BLaER1 (cell line): ENCODE data around the gene STK24.

Source experiments
- H3K27ac ChIP-seq: shearing (Covaris generic); formaldehyde crosslinking; 2 replicates; pipeline ENCODE4 v1.8.1; 2022
- H3K27me3 ChIP-seq: shearing (Covaris generic); formaldehyde crosslinking; 2 replicates; pipeline ENCODE4 v1.8.1; 2022
- H3K36me3 ChIP-seq: shearing (Covaris generic); formaldehyde crosslinking; 2 replicates; pipeline ENCODE4 v1.8.1; 2022
- H3K4me1 ChIP-seq: shearing (Covaris generic); formaldehyde crosslinking; 2 replicates; pipeline ENCODE4 v1.8.1; 2022
- H3K4me2 ChIP-seq: shearing (Covaris generic); formaldehyde crosslinking; 2 replicates; pipeline ENCODE4 v1.8.1; 2022
- H3K4me3 ChIP-seq: shearing (Covaris generic); formaldehyde crosslinking; 2 replicates; pipeline ENCODE4 v1.8.1; 2022
- H3K9ac ChIP-seq: shearing (Covaris generic); formaldehyde crosslinking; 2 replicates; pipeline ENCODE4 v1.8.1; 2022
- H3K9me3 ChIP-seq: shearing (Covaris generic); formaldehyde crosslinking; 2 replicates; pipeline ENCODE4 v1.8.1; 2022
- H4K20me1 ChIP-seq: shearing (Covaris generic); formaldehyde crosslinking; 2 replicates; pipeline ENCODE4 v1.8.1; 2022
- Cebpa-rat ChIP-seq: shearing (Covaris generic); IDR thresholded peaks from 2 replicates; pipeline ENCODE4 v1.8.1; 2022

The STK24 gene

DNA sequence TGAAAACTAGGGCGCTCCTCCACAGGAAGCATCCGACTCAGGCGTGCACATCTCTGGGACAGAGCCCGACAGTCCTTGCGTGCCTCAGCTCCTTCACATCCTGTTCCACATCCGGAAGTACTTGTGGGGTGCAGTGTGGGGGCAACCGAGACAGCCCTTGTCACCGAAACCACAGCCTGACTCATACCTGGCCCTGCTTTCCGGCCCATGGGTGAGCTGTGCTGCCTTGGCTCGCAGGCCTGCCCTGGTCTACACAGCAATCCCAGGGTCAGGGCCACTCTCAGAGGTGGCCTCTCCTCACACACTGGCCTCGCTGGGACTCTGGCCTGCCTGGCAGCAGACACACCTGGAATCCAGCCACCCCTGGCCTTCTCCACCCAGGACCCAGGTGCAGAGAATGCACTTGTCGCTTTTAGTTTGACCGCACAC lies 100.4 kb downstream of the STK24 start:
- peaks cover 56% of the 10 kb centered on the region for H3K36me3 ChIP-seq
- H4K20me1 ChIP-seq = peaks cover 87% of the 10 kb centered on the region
- peak overlapping the region; percentile 20; the same call in 1 of the 2 replicates for H3K27ac ChIP-seq
- peaks cover 14% of the 10 kb centered on the region for H3K9me3 ChIP-seq
- H3K27me3 ChIP-seq = no peaks in the 10 kb centered on the region
- H3K4me2 ChIP-seq = peak overlapping the region; percentile 81
- H3K4me3 ChIP-seq = no peak overlapping the region
- peaks cover 32% of the 10 kb centered on the region for H3K4me1 ChIP-seq
- no peak for TF ChIP-seq Cebpa-rat
- no peak overlapping the region for H3K9ac ChIP-seq

DNA sequence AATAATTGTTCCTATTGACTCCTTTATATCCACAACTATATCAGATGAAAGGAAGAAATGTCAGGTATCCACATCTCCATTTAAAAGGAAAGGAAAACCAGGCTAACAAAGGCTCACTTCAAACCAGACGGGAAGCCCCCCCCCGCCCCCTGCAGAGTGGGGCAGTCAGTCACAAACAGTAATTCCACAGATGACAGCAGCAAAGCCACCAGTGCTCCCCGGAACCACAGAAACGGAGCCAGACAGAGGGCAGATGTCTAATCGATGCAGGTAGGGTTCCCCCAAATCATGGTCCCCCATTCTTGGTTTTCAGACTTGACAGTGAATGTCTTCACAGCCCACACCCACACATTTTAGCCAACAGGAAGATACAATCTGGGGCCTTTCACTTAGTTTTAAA lies 100.8 kb downstream of the STK24 start:
- H4K20me1 ChIP-seq = peaks cover 87% of the 10 kb centered on the region
- no peak overlapping the region for H3K9ac ChIP-seq
- H3K4me3 ChIP-seq = no peak overlapping the region
- H3K4me2 ChIP-seq = peak overlapping the region; percentile 81
- no peaks in the 10 kb centered on the region for H3K27me3 ChIP-seq
- no peak for TF ChIP-seq Cebpa-rat
- H3K9me3 ChIP-seq = peaks cover 14% of the 10 kb centered on the region
- H3K4me1 ChIP-seq = peaks cover 32% of the 10 kb centered on the region
- 0 out of 2 replicates have a peak overlapping the region, but pooled peaks have one; percentile 20 for H3K27ac ChIP-seq
- peaks cover 56% of the 10 kb centered on the region for H3K36me3 ChIP-seq

- Histone ChIP-seq H3K4me1 (peaks cover 32% of the 10 kb centered on the region), H4K20me1 (peaks cover 87% of the 10 kb centered on the region), H3K4me3 (no peak overlapping the region), H3K36me3 (peaks cover 56% of the 10 kb centered on the region), H3K9me3 (peaks cover 14% of the 10 kb centered on the region), H3K4me2 (no peak overlapping the region), H3K9ac (no peak overlapping the region), H3K27me3 (no peaks in the 10 kb centered on the region), H3K27ac (no peak overlapping the region)
- no peak for TF ChIP-seq Cebpa-rat
These were observed 101.4 kb downstream of the STK24 start for GRCh38 chr13:98475522-98475921.

DNA sequence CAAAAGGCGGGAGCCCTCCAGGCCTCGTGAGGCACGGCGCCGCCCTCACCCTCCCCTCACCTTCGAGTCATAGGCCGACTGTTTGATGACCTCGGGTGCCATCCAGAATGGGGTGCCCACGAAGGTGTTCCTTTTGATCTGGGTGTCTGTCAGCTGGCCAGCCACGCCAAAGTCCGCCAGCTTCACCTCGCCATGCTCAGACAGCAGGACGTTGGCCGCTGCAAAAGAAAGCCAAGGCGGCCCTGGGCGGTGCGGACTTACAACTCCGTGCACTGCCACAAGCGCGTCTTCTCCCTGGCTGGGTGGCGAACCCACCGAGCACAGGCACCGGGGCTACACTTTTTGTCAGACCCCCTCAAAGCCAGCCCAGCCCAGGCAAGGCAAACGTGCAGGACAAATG lies 102.1 kb downstream of the STK24 start:
- no peak overlapping the region for H3K27ac ChIP-seq
- no peak overlapping the region for H3K4me3 ChIP-seq
- no peak for TF ChIP-seq Cebpa-rat
- no peak overlapping the region for H3K9ac ChIP-seq
- no peaks in the 10 kb centered on the region for H3K27me3 ChIP-seq
- peaks cover 64% of the 10 kb centered on the region for H3K36me3 ChIP-seq
- peaks cover 87% of the 10 kb centered on the region for H4K20me1 ChIP-seq
- H3K9me3 ChIP-seq = peaks cover 14% of the 10 kb centered on the region
- H3K4me2 ChIP-seq = no peak overlapping the region
- H3K4me1 ChIP-seq = peaks cover 32% of the 10 kb centered on the region

- peaks cover 14% of the 10 kb centered on the region for H3K9me3 ChIP-seq
- H4K20me1 ChIP-seq = peaks cover 87% of the 10 kb centered on the region
- TF ChIP-seq Cebpa-rat = no peak
- peaks cover 32% of the 10 kb centered on the region for H3K4me1 ChIP-seq
- no peak overlapping the region for H3K4me2 ChIP-seq
- H3K27me3 ChIP-seq = no peaks in the 10 kb centered on the region
- no peak overlapping the region for H3K9ac ChIP-seq
- H3K4me3 ChIP-seq = no peak overlapping the region
- no peak overlapping the region for H3K27ac ChIP-seq
- H3K36me3 ChIP-seq = peaks cover 68% of the 10 kb centered on the region
These were observed 102.6 kb downstream of the STK24 start for GRCh38 chr13:98474292-98474691.

DNA sequence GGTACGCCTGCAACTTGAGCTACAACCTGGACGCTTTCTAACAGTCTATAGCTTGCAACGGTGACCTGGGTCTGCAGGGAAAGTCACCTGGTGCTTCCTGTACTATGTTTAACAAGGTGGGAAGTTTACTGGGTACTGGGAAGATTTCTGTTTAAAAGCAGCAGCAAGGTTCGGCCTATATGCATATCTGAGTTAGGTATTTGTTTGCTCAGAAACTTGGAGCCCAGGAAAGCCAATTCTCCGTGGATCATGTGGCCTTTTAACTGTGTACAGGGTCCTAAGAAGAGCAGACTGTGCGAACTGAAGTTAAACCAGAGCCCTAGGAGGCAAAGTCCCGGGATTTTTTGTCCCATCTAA lies 103.1 kb downstream of the STK24 start:
- peaks cover 87% of the 10 kb centered on the region for H4K20me1 ChIP-seq
- no peaks in the 10 kb centered on the region for H3K27me3 ChIP-seq
- peaks cover 29% of the 10 kb centered on the region for H3K4me1 ChIP-seq
- no peak overlapping the region for H3K4me3 ChIP-seq
- H3K36me3 ChIP-seq = peaks cover 74% of the 10 kb centered on the region
- no peak overlapping the region for H3K9ac ChIP-seq
- no peak overlapping the region for H3K27ac ChIP-seq
- H3K9me3 ChIP-seq = peaks cover 14% of the 10 kb centered on the region
- H3K4me2 ChIP-seq = no peak overlapping the region
- no peak for TF ChIP-seq Cebpa-rat

GRCh38 chr13:98473135-98473787 lies 103.6 kb downstream of the STK24 start:
- H3K4me2 ChIP-seq = no peak overlapping the region
- peaks cover 14% of the 10 kb centered on the region for H3K9me3 ChIP-seq
- peaks cover 87% of the 10 kb centered on the region for H4K20me1 ChIP-seq
- no peaks in the 10 kb centered on the region for H3K27me3 ChIP-seq
- H3K27ac ChIP-seq = no peak overlapping the region
- peaks cover 24% of the 10 kb centered on the region for H3K4me1 ChIP-seq
- no peak overlapping the region for H3K9ac ChIP-seq
- H3K4me3 ChIP-seq = no peak overlapping the region
- peaks cover 79% of the 10 kb centered on the region for H3K36me3 ChIP-seq
- no peak for TF ChIP-seq Cebpa-rat

DNA sequence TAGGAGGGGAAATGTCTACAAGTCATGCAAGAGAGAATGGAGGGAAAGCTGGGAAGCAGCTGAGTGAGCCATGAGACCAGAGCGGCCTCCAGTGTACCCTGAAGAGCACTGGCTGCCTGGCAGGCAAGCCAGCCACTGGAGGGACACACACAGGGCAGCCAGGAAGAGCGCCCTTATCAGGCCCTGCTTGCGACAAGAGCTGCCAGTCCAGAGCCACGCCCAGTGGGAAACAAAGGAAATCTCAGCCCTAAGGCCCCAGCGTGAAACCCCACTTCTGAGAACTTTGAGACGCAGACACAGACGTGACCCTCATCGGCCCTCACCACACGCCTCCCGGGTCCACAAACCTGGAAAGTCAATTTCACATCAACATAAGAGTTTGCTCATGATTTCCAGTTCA lies 105.0 kb downstream of the STK24 start:
- Histone ChIP-seq H4K20me1 (peaks cover 87% of the 10 kb centered on the region), H3K4me3 (no peak overlapping the region)

GRCh38 chr13:98470920-98471319 lies 106.0 kb downstream of the STK24 start:
- peaks cover 14% of the 10 kb centered on the region for H3K9me3 ChIP-seq
- no peak for TF ChIP-seq Cebpa-rat
- H3K9ac ChIP-seq = no peak overlapping the region
- peaks cover 96% of the 10 kb centered on the region for H3K36me3 ChIP-seq
- H3K4me1 ChIP-seq = peaks cover 8% of the 10 kb centered on the region
- H3K4me3 ChIP-seq = no peak overlapping the region
- no peak overlapping the region for H3K4me2 ChIP-seq
- no peak overlapping the region for H3K27ac ChIP-seq
- peaks cover 87% of the 10 kb centered on the region for H4K20me1 ChIP-seq
- no peaks in the 10 kb centered on the region for H3K27me3 ChIP-seq

More for the DNA sequence above, 105.0 kb downstream of the STK24 start:
- Histone ChIP-seq H3K36me3 (peaks cover 92% of the 10 kb centered on the region), H3K4me1 (peaks cover 18% of the 10 kb centered on the region), H3K9ac (no peak overlapping the region), H3K4me2 (no peak overlapping the region), H3K27ac (no peak overlapping the region), H3K27me3 (no peaks in the 10 kb centered on the region), H3K9me3 (peaks cover 14% of the 10 kb centered on the region)
- TF ChIP-seq Cebpa-rat = no peak

GRCh38 chr13:98468929-98469328 lies 108.0 kb downstream of the STK24 start:
- Histone ChIP-seq H3K27ac (no peak overlapping the region), H3K9ac (no peak overlapping the region), H3K9me3 (peaks cover 7% of the 10 kb centered on the region), H3K4me1 (peaks cover 7% of the 10 kb centered on the region; the same call in 1 of the 2 replicates), H3K4me2 (no peak overlapping the region), H3K4me3 (no peak overlapping the region), H4K20me1 (peaks cover 81% of the 10 kb centered on the region), H3K36me3 (peaks cover 97% of the 10 kb centered on the region), H3K27me3 (no peaks in the 10 kb centered on the region)
- TF ChIP-seq Cebpa-rat = no peak
